Medulla oblongata (tissue), 1 donor: Measurements from ENCODE around the gene SDHA.
"Not testable (repeated sequence)": the region's sequence is repeated elsewhere in the genome, so short reads cannot be mapped to it uniquely, and the experiment has no call there.

Experiments
- DNase-seq: peaks from one replicate; pipeline ENCODE4 v3.0.0-alpha.2; 2015; ENCODE audit errors: extremely low spot score

SDHA gene

GRCh38 chr5:222951-223715, 5.0 kb downstream of the SDHA start:
- not testable (repeated sequence) for DNase-seq

DNA sequence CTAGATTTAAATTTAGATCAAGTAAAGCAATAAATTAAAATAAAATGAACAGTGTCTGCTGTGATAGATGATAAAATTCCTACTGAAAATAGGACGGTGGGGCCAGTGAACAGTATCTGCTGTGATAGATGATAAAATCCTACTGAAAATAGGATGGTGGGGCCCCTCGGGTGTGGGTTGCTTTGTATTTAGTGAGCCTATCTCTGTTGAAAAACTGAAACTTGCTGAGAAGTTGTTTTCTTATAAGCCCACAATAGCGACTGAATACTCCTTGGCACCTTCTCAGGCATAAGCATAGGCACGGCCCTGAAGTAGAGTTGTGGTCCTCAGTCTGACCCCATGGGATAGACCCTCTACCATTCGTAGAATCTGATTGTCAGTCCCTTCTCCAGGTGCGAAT, 5.7 kb downstream of the SDHA start:
- no peak for DNase-seq

DNA sequence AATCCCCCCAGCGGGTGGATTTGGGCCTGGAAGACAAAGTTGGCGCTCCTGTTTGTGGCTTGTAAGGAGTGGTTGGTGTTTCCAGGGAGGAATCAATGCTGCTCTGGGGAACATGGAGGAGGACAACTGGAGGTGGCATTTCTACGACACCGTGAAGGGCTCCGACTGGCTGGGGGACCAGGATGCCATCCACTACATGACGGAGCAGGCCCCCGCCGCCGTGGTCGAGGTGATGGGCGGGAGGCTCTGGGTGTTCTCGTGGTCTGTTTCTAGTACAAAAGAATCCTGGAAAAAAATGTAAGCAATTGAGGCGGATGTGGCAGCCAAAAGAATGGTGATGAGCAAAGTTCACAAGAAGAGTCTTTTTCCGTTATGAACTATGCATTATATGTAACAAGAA, 7.2 kb downstream of the SDHA start:
- DNase-seq, result no peak

DNA sequence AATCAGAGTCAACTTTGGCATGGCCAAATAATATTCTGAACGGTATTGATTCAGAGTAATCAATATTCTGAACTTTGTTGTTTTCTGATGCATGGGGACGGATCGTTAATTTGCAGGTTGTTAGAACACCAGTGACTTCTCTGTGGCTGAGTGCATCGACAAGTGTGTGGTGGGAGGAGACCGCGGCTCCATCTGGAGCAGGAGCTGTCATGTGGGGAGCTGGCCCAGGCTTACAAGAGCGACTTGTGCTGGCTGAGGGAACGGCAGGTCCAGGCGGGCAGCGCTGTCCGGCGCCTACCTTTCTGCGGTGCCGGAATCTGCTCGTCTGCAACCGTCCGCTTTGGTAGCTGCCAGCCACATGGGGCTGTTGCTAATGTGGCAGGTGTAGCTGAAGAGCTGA, 9.3 kb downstream of the SDHA start:
- DNase-seq, result not testable (repeated sequence)

DNA sequence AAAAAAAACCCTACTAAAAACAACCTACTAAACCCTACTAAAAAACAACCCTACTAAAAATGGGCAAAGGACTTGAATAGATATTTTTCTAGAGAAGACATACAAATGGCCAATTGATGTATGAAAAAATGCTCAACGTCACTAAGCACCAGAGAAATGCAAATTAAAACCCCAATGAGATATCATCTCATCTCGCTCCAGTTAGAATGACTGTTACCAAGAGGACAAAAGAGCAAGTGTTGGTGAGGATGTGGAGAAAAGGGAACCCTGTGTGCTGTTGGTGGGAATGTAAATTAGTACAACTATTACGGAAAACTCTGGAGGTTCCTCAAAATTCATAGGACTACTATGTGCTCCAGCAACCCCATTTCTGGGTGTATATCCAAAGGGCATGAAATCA, 10.8 kb downstream of the SDHA start:
- DNase-seq, result peak; percentile 20

GRCh38 chr5:230711-231110, 12.6 kb downstream of the SDHA start:
- DNase-seq, result no peak

DNA sequence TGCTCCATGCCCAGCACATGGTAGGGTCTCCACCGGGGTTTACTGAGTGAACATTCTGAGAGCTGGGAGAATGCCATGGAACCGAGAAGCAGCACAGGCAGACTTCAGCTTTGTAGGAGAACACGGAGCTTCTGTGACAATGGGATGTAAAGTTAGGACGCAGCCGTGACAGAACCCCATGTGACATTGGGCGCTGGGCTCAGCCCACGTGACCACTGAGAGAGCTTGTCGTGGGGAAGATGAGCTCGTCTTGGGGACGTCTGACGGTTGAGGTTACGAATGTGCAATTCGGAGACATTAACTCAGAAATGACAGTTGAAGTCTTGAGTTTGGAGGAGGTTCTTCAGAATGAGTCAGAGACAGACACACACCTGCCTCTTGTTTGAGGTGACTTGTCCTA, 13.5 kb downstream of the SDHA start:
- DNase-seq, result no peak

DNA sequence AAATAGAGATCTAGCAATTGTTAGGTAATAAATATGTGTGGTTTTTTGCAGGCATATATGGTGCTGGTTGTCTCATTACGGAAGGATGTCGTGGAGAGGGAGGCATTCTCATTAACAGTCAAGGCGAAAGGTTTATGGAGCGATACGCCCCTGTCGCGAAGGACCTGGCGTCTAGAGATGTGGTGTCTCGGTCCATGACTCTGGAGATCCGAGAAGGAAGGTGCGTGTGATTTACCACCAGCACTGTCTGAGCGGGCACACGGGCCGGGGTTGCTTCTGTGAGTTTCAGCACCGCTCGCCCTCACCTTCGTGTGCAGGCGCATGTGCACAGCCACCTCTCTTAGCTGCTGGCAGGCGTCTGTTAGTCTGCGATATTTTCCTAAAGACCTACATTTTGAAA, 15.3 kb downstream of the SDHA start:
- not testable (repeated sequence) for DNase-seq

DNA sequence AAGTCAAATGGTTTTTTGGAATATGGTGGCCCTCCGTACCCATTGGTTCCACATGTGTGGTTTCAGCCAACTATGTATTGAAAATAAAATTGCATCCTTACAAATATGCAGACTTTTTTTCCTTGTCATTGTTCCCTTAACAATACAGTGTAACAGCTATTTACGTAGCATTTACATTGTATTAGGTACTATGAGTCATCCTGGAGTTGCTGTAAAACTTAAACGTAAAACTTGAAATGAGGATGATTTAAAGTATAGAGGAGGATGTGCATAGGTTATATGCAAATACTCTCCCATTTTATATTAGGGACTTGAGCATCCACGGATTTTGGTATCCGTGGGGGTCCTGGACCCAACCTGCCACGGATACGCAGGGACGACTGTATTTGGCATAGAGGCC, 16.3 kb downstream of the SDHA start:
- no peak for DNase-seq

- not testable (repeated sequence) for DNase-seq
Measured at GRCh38 chr5:235527-235926, 17.4 kb downstream of the SDHA start.

GRCh38 chr5:237931-238330, 19.8 kb downstream of the SDHA start:
- DNase-seq, result not testable (repeated sequence)

DNA sequence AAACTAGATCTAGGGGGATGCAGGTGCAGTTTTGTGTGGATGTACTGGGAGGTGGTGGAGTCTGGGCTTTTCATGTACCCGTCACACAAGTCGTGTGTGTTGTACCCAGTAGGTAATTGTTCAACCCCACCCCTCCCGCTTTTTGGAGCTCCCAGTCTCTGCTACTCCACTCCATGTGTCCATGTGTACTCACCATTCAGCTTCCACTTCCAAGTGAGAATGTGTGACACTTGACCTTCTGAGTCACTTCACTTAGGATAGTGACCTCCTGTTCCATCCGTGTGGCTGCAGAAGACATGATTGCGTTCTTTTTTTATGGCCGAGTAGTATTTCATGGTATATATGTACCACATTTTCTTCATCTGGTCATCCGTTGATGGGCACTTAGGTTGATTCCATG, 22.4 kb downstream of the SDHA start:
- DNase-seq, result not testable (repeated sequence)

GRCh38 chr5:241045-241669, 23.0 kb downstream of the SDHA start:
- DNase-seq, result not testable (repeated sequence)

- DNase-seq, result not testable (repeated sequence)
Measured at GRCh38 chr5:243683-244367, 25.7 kb downstream of the SDHA start.

DNA sequence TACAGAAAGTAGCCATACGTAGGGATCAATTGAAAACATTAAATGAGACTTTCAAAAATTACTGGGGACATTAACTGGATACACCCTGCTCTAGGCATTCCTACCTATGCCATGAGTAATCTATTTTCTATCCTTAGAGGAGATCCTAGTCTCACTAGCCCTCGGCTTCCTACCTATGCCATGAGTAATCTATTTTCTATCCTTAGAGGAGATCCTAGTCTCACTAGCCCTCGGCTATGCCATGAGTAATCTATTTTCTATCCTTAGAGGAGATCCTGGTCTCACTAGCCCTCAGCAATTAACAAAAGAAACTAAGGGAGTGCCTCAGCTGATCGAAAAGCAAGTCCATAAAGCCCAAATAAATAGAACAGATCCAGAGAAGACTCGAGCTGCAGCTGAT, 27.6 kb downstream of the SDHA start:
- DNase-seq, result not testable (repeated sequence)

- DNase-seq, result not testable (repeated sequence)
Measured at GRCh38 chr5:250396-250795, 32.3 kb downstream of the SDHA start.

DNA sequence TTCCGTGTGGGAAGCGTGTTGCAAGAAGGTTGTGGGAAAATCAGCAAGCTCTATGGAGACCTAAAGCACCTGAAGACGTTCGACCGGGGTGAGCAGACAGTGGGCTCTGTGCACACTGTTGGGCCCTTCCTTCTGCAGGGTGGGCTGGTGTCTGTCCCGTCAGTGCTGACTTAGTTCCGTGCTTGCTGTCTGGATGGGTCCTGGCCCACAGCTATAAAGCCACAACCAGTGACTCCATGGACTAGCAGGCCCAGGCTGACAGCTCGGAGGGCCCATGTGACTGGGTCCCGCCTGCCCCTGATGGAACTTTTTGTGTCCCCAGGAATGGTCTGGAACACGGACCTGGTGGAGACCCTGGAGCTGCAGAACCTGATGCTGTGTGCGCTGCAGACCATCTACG, 32.9 kb downstream of the SDHA start:
- DNase-seq, result not testable (repeated sequence)

- not testable (repeated sequence) for DNase-seq
Measured at GRCh38 chr5:251538-251937, 33.4 kb downstream of the SDHA start.

DNA sequence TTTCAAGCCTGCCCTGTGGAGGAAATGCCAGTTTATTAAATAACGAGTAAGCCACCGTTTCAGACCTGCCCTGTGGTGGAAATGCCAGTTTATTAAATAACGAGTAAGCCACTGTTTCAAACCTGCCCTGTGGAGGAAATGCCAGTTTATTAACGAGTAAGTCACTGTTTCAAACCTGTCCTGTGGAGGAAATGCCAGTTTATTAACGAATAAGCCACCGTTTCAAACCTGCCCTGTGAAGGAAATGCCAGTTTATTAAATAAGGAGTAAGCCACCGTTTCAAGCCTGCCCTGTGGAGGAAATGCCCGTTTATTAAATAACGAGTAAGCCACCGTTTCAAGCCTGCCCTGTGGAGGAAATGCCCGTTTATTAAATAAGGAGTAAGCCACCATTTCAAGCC, 33.9 kb downstream of the SDHA start:
- DNase-seq, result not testable (repeated sequence)

- no peak for DNase-seq
Measured at GRCh38 chr5:252546-252945, 34.4 kb downstream of the SDHA start.

DNA sequence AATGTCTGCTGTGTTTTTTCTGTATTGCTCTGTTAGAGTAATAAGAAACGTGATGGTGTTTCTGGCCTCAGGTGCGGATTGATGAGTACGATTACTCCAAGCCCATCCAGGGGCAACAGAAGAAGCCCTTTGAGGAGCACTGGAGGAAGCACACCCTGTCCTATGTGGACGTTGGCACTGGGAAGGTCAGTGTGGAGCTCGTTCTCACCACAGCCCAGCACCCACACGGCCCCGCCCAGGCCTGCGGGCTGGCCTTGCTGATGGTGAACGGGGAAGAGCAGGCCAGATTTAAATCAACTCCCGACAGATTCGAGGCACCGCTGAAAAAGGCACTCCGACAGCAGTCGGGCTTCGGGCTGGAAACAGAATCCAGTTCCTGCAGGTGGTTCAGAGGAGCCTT, 36.2 kb downstream of the SDHA start:
- not testable (repeated sequence) for DNase-seq

- not testable (repeated sequence) for DNase-seq
Measured at GRCh38 chr5:255116-255515, 37.0 kb downstream of the SDHA start.

GRCh38 chr5:256347-256746, 38.2 kb downstream of the SDHA start:
- not testable (repeated sequence) for DNase-seq
